Measurements from ENCODE around the gene FNDC4. TPM values are rescaled to one million over a fixed set of nuclear protein-coding genes. Genes with fewer than 3 reads are reported as not detected.

The FNDC4 gene
- total and polyA plus RNA-seq, 2 of the 8 experiments (the other 6 are each of a cell fraction or from before 2014, with no cell fraction given): 14.1 to 14.7 TPM

DNA sequence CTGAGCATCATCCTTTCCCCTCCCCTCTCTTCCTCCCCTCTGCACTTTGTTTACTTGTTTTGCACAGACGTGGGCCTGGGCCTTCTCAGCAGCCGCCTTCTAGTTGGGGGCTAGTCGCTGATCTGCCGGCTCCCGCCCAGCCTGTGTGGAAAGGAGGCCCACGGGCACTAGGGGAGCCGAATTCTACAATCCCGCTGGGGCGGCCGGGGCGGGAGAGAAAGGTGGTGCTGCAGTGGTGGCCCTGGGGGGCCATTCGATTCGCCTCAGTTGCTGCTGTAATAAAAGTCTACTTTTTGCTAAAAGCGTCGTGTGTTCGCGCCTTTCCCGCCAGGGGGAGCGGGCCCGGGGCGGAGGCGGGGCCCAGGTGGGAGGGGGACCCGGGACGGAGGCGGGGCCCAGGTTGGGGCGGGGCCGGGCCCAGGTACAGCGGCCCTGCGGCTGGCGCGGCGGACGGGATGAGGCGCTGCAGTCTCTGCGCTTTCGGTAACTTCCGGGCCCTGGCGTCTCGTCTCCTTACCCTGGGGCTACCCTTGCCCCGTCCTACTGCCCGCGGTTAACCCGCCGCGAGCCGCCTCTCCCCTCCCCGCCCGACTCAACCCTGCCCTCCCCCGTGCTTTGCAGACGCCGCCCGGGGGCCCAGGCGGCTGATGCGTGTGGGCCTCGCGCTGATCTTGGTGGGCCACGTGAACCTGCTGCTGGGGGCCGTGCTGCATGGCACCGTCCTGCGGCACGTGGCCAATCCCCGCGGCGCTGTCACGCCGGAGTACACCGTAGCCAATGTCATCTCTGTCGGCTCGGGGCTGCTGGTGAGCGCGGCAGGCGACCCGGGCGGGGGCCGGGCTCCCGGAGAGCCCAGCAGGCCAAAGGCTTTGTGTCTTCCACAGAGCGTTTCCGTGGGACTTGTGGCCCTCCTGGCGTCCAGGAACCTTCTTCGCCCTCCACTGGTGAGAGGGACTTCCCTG lies 52.8 kb downstream of the FNDC4 start, which contains the start of gene KRTCAP3 (continued):
- peak; percentile 26 to 42; a peak in 2 of 4 replicates for TF ChIP-seq RAD21 (IDR thresholded peaks at IDR 0.05 in 1 of 2, conservative IDR thresholded peaks at IDR 0.05 in 1 of 2; ENCODE audit: low read depth in 2 of 2, low read length in 2 of 2)
- TF ChIP-seq ZNF274 (IDR thresholded peaks at IDR 0.05; ENCODE audit: borderline replicate concordance, extremely low read depth, low read length): no peak
- no peak for TF ChIP-seq RXRA (IDR thresholded peaks at IDR 0.05; ENCODE audit: insufficient read depth, low read depth, low read length)
- no peak for TF ChIP-seq CTBP2 (IDR thresholded peaks at IDR 0.05; ENCODE audit: borderline replicate concordance, insufficient read depth, insufficient read length, low read length)
- TF ChIP-seq BACH1 (IDR thresholded peaks at IDR 0.05; ENCODE audit: low read length): no peak
- TF ChIP-seq BRCA1 (IDR thresholded peaks at IDR 0.05; ENCODE audit: low read depth, low read length): no peak
- TF ChIP-seq, protein P1, sequence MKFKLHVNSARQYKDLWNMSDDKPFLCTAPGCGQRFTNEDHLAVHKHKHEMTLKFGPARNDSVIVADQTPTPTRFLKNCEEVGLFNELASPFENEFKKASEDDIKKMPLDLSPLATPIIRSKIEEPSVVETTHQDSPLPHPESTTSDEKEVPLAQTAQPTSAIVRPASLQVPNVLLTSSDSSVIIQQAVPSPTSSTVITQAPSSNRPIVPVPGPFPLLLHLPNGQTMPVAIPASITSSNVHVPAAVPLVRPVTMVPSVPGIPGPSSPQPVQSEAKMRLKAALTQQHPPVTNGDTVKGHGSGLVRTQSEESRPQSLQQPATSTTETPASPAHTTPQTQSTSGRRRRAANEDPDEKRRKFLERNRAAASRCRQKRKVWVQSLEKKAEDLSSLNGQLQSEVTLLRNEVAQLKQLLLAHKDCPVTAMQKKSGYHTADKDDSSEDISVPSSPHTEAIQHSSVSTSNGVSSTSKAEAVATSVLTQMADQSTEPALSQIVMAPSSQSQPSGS (IDR thresholded peaks at IDR 0.05; ENCODE audit: low read length): no peak
- TF ChIP-seq RBBP5 (IDR thresholded peaks at IDR 0.05; ENCODE audit: borderline replicate concordance, low read depth, low read length): no peak
- peak; percentile 58 for TF ChIP-seq TAF1 (IDR thresholded peaks at IDR 0.05; ENCODE audit: low read depth, low read length)
- no peak for TF ChIP-seq BCL11A (IDR thresholded peaks at IDR 0.05; ENCODE audit: low read depth in 2 of 2, low read length in 2 of 2)
- TF ChIP-seq, protein P2, sequence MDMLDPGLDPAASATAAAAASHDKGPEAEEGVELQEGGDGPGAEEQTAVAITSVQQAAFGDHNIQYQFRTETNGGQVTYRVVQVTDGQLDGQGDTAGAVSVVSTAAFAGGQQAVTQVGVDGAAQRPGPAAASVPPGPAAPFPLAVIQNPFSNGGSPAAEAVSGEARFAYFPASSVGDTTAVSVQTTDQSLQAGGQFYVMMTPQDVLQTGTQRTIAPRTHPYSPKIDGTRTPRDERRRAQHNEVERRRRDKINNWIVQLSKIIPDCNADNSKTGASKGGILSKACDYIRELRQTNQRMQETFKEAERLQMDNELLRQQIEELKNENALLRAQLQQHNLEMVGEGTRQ (IDR thresholded peaks at IDR 0.05; ENCODE audit: low read length): peak; percentile 46; the same call in 1 of the 2 replicates
- TF ChIP-seq EZH2 (IDR thresholded peaks at IDR 0.05; ENCODE audit: low read depth, low read length, severe bottlenecking): no peak
- TF ChIP-seq CBX5 (IDR thresholded peaks at IDR 0.05; ENCODE audit: low read depth, low read length): no peak
- TF ChIP-seq SIRT6 (IDR thresholded peaks at IDR 0.05; ENCODE audit: low read length): no peak
- peak; percentile 42; the same call in 1 of the 2 replicates for TF ChIP-seq PHF8 (conservative IDR thresholded peaks at IDR 0.05; ENCODE audit: low read depth, low read length)
- TF ChIP-seq, protein P3, sequence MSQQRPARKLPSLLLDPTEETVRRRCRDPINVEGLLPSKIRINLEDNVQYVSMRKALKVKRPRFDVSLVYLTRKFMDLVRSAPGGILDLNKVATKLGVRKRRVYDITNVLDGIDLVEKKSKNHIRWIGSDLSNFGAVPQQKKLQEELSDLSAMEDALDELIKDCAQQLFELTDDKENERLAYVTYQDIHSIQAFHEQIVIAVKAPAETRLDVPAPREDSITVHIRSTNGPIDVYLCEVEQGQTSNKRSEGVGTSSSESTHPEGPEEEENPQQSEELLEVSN (IDR thresholded peaks at IDR 0.05): peak; percentile 91
- TF ChIP-seq KDM1A (IDR thresholded peaks at IDR 0.05; ENCODE audit: borderline replicate concordance, low read length): 0 out of 2 replicates have a peak, but pooled peaks have one; percentile 20
- TF ChIP-seq HDAC6 (IDR thresholded peaks at IDR 0.05; ENCODE audit: low read depth, low read length): no peak
- TF ChIP-seq CHD2 (IDR thresholded peaks at IDR 0.05; ENCODE audit: low read length): no peak
